Naive B cell (primary cell): ENCODE measurements around the gene AVPR2. TPM values are rescaled to one million over a fixed set of nuclear protein-coding genes. Genes with fewer than 3 reads are reported as not detected.
A peak's percentile ranks its signal among the peaks of the same experiment; 100 is the strongest.

Source experiments
- ATAC-seq, 2 donors: fragments of 150-1000 bp; cut with Tn5 transposase; 2 replicates each; pipeline ENCODE4 v1.10.0; 2021; ENCODE audit warnings: low read depth in 2 of 2, mild to moderate bottlenecking in 2 of 2, moderate library complexity in 2 of 2
- DNase-seq: peaks from one replicate; pipeline ENCODE4 v3.0.0; 2022
- H3K27ac Mint-ChIP-seq, 6 donors: one replicate each; pipeline ENCODE4 v1.8.0; 2020 to 2022; ENCODE audit warnings: mild to moderate bottlenecking in 6 of 6, mixed read lengths in 6 of 6, moderate library complexity in 5 of 6, inconsistent platforms in 2 of 6
- H3K27me3 Mint-ChIP-seq, 3 donors: one replicate each; pipeline ENCODE4 v1.8.0; 2021 to 2022; ENCODE audit warnings: mixed read lengths in 3 of 3, mild to moderate bottlenecking in 1 of 3
- H3K36me3 Mint-ChIP-seq, 2 donors: one replicate each; pipeline ENCODE4 v1.8.0; 2020 to 2022; ENCODE audit warnings: mixed read lengths in 2 of 2, inconsistent platforms in 1 of 2, mild to moderate bottlenecking in 1 of 2
- H3K4me1 Mint-ChIP-seq, 3 donors: one replicate each; pipeline ENCODE4 v1.8.0; 2020 to 2022; ENCODE audit warnings: mixed read lengths in 3 of 3, inconsistent platforms in 1 of 3, mild to moderate bottlenecking in 1 of 3, moderate library complexity in 1 of 3
- H3K4me3 Mint-ChIP-seq, 8 donors: one replicate each; pipeline ENCODE4 v1.8.0; 2020 to 2022; ENCODE audit warnings: mild to moderate bottlenecking in 8 of 8, mixed read lengths in 8 of 8, moderate library complexity in 8 of 8, inconsistent platforms in 2 of 8
- H3K9me3 Mint-ChIP-seq, 7 donors: one replicate each; pipeline ENCODE4 v1.8.0; 2020 to 2022; ENCODE audit warnings: mixed read lengths in 7 of 7, mild to moderate bottlenecking in 5 of 7, inconsistent platforms in 2 of 7, moderate library complexity in 1 of 7
- polyA plus RNA-seq, 6 donors: library from polyadenylated mRNA; unstranded; fragments of 300-500 nt; fragmentation: Illumina TruSeq; gene quantifications; one replicate each; pipeline ENCODE4 v1.2.3, GENCODE V29; 2021; ENCODE audit warnings: low read depth in 6 of 6

AVPR2 gene
- polyA plus RNA-seq, 6 donors from 2014 or later, result 0.25 TPM; not detected in 5

DNA sequence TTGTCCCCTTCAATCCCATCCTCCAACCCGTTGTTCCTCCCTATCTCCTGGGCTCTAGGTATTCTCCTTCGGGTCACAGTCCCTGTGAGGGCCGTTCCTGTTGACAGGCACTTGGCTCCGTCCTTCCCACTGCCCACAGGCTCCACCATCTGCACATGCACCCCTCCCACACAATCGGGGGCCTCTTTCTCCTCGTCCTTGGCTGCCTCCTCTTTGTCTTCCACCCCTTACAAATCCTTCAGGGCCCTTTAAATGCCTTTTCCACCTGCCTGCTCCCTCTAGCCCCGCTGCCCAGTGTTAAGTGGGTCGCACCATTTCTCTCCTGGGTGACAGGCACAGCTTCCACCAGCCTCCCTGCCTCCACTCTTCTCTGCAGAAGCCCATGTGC lies 2.7 kb upstream of the AVPR2 start:
- peaks cover 33 to 50% (median 48%) of the 10 kb centered on the region in 3 donors for H3K4me1 Mint-ChIP-seq
- no peaks in the 10 kb centered on the region for H3K27me3 Mint-ChIP-seq
- peak overlapping the region in 6 of 8 donors; percentile 34 to 84 (median 77) for H3K4me3 Mint-ChIP-seq
- peak overlapping the region in 5 of 6 donors; percentile 76 to 97 (median 87) for H3K27ac Mint-ChIP-seq
- H3K9me3 Mint-ChIP-seq, result peaks cover 0 to 2% (median 0%) of the 10 kb centered on the region in 7 donors
- ATAC-seq, result no peak
- no peaks in the 10 kb centered on the region for H3K36me3 Mint-ChIP-seq
- DNase-seq, result no peak

DNA sequence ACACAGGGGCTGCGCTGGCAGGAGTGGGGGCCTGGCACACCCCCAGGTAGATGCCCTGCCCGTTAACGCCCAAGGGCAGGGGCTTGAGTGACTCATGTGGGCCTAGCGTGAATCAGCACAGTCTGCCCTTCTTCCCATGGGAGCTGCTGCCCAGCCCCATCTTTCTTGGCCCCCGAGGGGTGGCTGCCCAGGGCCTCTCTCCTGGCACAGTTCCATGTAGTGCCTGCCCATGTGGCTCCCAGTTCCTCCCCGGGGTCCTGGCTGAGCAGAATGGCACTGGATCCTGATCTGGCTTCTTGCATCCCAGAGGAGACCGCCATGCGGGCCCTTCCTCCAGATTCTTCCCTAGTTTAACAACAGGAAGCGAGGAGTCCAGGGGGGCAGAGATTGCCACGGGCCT lies 2.1 kb upstream of the AVPR2 start:
- Mint-ChIP-seq H3K27me3 (no peaks in the 10 kb centered on the region), H3K27ac (peak overlapping the region in 1 of 6 donors; percentile 83), H3K9me3 (peaks cover 0 to 2% (median 0%) of the 10 kb centered on the region in 7 donors), H3K4me1 (peaks cover 33 to 50% (median 48%) of the 10 kb centered on the region in 3 donors), H3K4me3 (peak overlapping the region in 2 of 8 donors; percentile 12 to 45), H3K36me3 (no peaks in the 10 kb centered on the region)
- ATAC-seq (no peak), DNase-seq (no peak)

DNA sequence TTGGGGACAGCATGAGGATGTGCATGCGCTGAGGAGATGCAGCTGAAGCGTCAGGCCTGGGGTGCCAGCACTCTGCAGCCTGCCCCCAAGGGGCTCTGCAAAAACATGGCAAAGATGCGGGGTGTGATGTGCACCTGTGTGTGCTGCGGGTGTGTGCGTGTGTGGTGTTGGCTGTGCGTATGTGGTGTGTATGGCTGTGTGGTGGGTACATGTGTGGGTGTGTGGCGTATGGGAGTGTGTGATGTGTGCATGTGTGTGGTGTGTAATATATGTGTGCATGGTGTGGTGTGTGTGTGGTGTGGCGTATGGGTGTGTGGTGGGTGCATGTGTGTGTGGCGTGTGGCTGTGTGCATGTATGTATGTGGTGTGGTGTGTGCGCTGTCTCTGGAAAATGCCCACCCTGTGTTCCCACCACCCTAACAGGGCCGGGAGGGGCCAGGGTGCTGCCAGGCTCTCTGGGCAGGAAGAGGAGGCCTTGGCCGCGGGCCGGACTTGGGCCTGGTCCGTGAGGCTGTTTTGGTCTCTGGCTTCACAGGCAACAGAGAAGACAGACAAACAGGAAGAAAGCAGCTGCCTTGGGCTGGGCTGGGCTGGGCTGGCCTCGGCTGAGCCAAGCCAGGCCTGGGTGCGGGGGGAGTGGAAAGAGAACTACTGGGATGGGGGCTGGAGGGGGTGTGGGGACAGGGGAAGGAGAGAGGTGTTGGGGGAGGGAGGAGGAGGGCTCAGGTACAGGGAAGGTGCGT lies 1.1 kb upstream of the AVPR2 start:
- ATAC-seq (peak in 1 of 2 donors; percentile 2), DNase-seq (no peak)
- Mint-ChIP-seq H3K9me3 (no peaks in the 10 kb centered on the region), H3K27ac (peak overlapping the region in 5 of 6 donors; percentile 13 to 92 (median 89)), H3K4me1 (peaks cover 34 to 51% (median 50%) of the 10 kb centered on the region in 3 donors), H3K4me3 (peak overlapping the region in 7 of 8 donors; percentile 23 to 76 (median 65)), H3K36me3 (no peaks in the 10 kb centered on the region), H3K27me3 (no peaks in the 10 kb centered on the region)

DNA sequence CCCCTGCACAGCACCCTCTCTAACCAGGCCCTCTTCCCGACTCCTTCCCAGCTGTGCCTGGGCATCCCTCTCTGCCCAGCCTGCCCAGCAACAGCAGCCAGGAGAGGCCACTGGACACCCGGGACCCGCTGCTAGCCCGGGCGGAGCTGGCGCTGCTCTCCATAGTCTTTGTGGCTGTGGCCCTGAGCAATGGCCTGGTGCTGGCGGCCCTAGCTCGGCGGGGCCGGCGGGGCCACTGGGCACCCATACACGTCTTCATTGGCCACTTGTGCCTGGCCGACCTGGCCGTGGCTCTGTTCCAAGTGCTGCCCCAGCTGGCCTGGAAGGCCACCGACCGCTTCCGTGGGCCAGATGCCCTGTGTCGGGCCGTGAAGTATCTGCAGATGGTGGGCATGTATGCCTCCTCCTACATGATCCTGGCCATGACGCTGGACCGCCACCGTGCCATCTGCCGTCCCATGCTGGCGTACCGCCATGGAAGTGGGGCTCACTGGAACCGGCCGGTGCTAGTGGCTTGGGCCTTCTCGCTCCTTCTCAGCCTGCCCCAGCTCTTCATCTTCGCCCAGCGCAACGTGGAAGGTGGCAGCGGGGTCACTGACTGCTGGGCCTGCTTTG lies 1.1 kb downstream of the AVPR2 start:
- Mint-ChIP-seq H3K36me3 (no peaks in the 10 kb centered on the region), H3K27ac (peak overlapping the region in 5 of 6 donors; percentile 24 to 81 (median 70)), H3K4me1 (peaks cover 37 to 48% (median 41%) of the 10 kb centered on the region in 3 donors), H3K4me3 (peak overlapping the region in 2 of 8 donors; percentile 3 to 6), H3K9me3 (no peaks in the 10 kb centered on the region), H3K27me3 (no peaks in the 10 kb centered on the region)
- DNase-seq (no peak), ATAC-seq (no peak)

DNA sequence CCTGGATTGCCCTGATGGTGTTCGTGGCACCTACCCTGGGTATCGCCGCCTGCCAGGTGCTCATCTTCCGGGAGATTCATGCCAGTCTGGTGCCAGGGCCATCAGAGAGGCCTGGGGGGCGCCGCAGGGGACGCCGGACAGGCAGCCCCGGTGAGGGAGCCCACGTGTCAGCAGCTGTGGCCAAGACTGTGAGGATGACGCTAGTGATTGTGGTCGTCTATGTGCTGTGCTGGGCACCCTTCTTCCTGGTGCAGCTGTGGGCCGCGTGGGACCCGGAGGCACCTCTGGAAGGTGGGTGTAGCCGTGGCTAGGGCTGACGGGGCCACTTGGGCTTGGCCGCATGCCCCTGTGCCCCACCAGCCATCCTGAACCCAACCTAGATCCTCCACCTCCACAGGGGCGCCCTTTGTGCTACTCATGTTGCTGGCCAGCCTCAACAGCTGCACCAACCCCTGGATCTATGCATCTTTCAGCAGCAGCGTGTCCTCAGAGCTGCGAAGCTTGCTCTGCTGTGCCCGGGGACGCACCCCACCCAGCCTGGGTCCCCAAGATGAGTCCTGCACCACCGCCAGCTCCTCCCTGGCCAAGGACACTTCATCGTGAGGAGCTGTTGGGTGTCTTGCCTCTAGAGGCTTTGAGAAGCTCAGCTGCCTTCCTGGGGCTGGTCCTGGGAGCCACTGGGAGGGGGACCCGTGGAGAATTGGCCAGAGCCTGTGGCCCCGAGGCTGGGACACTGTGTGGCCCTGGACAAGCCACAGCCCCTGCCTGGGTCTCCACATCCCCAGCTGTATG lies 1.8 kb downstream of the AVPR2 start:
- Mint-ChIP-seq H3K9me3 (no peaks in the 10 kb centered on the region), H3K27me3 (no peaks in the 10 kb centered on the region), H3K36me3 (no peaks in the 10 kb centered on the region), H3K4me1 (peaks cover 29 to 41% (median 34%) of the 10 kb centered on the region in 3 donors), H3K27ac (peak overlapping the region in 3 of 6 donors; percentile 60 to 74 (median 70)), H3K4me3 (peak overlapping the region in 1 of 8 donors; percentile 6)
- no peak for DNase-seq
- no peak for ATAC-seq

DNA sequence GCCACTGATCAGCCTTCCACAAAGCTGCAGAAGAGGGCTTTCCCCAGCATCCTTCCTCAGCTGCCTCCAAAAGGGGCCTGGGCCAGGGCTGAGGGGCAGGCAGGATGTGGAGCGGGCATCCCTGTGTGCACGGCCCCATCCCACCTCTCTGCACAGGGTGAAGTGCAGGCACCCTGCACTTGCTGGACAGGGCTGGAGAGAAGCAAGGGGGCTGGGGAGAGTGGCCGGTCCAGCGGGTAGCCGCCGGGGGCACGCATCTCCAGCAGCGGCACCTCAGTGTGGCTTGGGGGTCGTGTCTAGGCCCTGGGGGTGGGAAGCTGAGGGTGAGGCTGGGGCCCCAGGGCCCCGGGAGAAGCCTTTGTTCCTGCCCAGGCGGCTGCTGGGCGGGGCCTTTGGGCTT lies 3.0 kb downstream of the AVPR2 start:
- H3K9me3 Mint-ChIP-seq, result no peaks in the 10 kb centered on the region
- DNase-seq (no peak), ATAC-seq (no peak)
- no peaks in the 10 kb centered on the region for H3K27me3 Mint-ChIP-seq
- peaks cover 23 to 31% (median 24%) of the 10 kb centered on the region in 3 donors for H3K4me1 Mint-ChIP-seq
- H3K4me3 Mint-ChIP-seq, result no peak overlapping the region
- H3K27ac Mint-ChIP-seq, result peak overlapping the region in 1 of 6 donors; percentile 63
- no peaks in the 10 kb centered on the region for H3K36me3 Mint-ChIP-seq

DNA sequence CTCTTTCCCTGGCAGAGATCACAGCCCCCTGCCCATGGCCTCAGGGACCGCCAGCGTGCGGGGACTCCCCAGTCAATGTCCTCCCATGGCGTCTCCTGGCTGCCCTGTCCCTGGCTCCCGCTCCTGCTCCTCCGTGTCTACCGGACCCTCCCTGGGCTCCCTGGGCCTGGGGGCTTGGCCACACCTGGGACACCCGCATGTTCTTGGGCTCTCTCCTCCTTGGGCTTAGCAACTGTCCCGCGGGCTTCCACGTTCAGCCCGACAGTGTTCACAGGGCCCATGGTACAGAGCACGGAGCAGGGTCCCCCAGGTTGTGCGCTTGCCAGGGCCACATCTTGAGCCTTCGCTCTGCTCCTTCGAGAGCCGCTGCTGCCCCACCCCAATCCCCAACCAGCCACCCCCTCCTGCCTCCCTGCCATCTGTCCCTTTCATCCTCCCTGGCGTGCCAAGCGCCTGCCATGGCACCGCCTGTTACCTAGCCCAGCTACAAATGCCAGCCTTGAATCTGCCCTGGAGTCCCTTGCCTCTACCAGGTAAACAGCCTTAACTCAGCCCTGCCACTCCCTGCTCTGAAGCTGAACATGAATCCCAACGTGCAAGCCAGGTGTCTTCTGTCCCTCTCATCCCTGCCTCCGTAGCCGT lies 3.9 kb downstream of the AVPR2 start:
- H3K36me3 Mint-ChIP-seq, result no peaks in the 10 kb centered on the region
- H3K27ac Mint-ChIP-seq, result peak overlapping the region in 2 of 6 donors; percentile 76 to 91
- H3K27me3 Mint-ChIP-seq, result no peaks in the 10 kb centered on the region
- H3K4me3 Mint-ChIP-seq, result no peak overlapping the region
- H3K9me3 Mint-ChIP-seq, result no peaks in the 10 kb centered on the region
- ATAC-seq (no peak), DNase-seq (no peak)
- peaks cover 14 to 22% (median 18%) of the 10 kb centered on the region in 3 donors for H3K4me1 Mint-ChIP-seq

DNA sequence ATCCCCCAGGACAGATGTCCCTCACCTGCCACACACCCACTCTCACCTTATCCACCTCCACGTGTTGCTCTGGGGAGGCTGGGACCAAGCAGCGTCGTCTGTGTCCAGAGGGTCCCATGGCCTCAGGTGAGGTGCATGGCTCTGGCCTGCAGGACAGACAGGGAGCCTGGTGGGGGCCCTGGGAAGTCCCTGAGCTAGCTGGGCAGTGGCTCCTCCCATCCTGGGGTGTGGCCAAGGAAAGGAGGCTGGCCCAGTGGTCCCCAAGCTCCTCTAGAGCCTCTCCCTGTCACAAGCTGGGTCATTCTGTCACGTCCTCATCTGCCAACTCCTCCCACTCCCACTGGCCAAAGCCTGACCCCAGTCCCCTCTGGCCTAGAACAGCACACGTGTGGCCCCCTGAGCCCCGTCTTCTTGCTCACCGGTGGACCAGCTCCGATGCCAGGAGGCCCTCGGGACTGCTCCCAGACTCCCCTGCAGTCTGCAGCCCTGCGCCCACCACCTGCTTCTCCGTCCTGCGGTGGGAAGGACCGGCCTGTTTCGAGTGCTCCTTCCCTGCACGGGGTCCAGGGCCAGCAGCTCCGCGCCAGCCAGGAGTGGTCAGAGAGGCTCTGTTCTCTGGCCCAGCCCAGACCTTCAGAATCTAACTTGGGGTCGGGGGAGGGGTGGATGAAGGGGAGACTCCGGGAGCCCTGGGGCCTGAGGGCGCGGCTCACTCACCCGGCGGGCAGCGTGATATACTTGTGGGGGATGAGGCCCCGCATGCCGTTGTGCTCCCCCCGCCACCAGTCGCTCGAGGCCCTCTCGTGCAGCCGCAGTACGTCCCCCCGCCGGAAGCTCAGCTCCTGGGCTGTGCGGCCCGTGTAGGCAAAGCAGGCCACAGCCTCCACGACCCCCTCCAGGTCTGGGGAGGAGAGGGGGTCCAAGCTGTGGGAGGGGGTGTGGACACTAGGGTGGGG lies 4.8 kb downstream of the AVPR2 start:
- no peaks in the 10 kb centered on the region for H3K36me3 Mint-ChIP-seq
- no peak for DNase-seq
- no peak overlapping the region for H3K4me3 Mint-ChIP-seq
- no peak for ATAC-seq
- no peaks in the 10 kb centered on the region for H3K9me3 Mint-ChIP-seq
- H3K27me3 Mint-ChIP-seq, result no peaks in the 10 kb centered on the region
- H3K27ac Mint-ChIP-seq, result peak overlapping the region in 2 of 6 donors; percentile 78 to 84
- H3K4me1 Mint-ChIP-seq, result peaks cover 6 to 14% (median 11%) of the 10 kb centered on the region in 3 donors

DNA sequence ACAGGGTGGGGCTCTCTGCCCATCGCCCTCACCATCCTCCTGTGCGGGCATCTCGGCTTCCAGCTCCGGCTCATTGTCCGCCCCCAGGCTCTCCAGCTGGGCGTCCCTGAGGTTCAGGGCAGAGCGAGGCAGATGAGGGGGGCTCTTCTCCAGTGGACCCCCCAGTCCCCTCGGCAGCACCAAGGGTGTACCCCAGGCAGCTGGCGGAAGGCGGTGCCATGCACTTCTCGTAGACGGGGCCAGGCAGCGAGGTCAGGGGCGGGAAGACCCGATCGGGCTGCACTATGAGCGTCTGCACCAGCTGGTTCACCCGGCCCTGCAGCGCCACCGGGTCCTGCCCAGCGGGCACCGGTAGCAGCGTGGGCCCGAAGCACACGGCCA lies 5.5 kb downstream of the AVPR2 start:
- no peaks in the 10 kb centered on the region for H3K27me3 Mint-ChIP-seq
- no peak overlapping the region for H3K4me3 Mint-ChIP-seq
- H3K36me3 Mint-ChIP-seq, result no peaks in the 10 kb centered on the region
- ATAC-seq (no peak), DNase-seq (no peak)
- H3K9me3 Mint-ChIP-seq, result no peaks in the 10 kb centered on the region
- peak overlapping the region in 1 of 6 donors; percentile 49 for H3K27ac Mint-ChIP-seq
- peaks cover 3 to 10% (median 7%) of the 10 kb centered on the region in 3 donors for H3K4me1 Mint-ChIP-seq

DNA sequence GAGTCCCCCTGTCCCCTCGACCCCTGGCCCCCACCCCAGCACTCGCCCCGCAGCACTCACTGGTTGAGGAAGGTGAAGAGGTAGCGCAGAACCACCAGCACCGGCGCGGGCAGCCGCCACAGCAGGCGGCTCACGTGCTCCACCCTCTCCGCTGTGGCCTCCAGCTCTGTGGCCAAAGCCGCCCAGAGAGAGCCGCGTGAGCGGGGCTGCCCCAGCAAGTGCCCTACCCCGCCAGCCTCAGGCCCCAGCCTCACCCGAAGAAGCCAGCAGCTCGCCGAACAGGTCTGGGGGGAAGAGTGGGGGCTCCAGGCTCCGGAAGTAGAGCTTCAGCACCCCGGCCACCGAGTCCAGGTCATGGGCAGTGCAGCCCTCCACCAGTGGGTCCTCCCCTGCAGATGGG lies 6.0 kb downstream of the AVPR2 start:
- no peak overlapping the region for H3K27ac Mint-ChIP-seq
- no peak for DNase-seq
- no peak for ATAC-seq
- H3K4me1 Mint-ChIP-seq, result peaks cover 3 to 9% (median 7%) of the 10 kb centered on the region in 3 donors
- no peaks in the 10 kb centered on the region for H3K9me3 Mint-ChIP-seq
- H3K4me3 Mint-ChIP-seq, result no peak overlapping the region
- no peaks in the 10 kb centered on the region for H3K27me3 Mint-ChIP-seq
- no peaks in the 10 kb centered on the region for H3K36me3 Mint-ChIP-seq

DNA sequence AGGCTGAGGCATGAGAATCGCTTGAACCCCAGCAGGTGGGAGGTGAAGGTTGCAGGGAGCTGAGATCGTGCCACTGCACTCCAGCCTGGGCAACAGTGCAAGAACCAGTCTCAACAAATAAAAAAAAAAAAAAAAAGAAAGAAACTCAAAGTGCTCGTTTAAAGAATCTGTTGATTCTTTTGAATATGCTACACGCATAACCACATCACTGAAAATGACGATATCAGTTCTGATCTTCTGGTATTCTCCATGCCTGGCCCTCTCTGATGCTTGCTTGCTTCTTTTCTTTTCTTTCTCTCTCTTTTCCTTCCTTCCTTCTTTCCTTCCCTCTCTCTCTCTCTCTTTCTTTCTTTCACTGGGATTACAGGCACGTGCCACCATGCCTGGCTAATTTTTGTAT lies 7.3 kb downstream of the AVPR2 start:
- peak overlapping the region in 1 of 6 donors; percentile 32 for H3K27ac Mint-ChIP-seq
- no peaks in the 10 kb centered on the region for H3K27me3 Mint-ChIP-seq
- DNase-seq (no peak), ATAC-seq (no peak)
- H3K36me3 Mint-ChIP-seq, result peaks cover 8 to 10% of the 10 kb centered on the region in 2 donors
- H3K9me3 Mint-ChIP-seq, result no peaks in the 10 kb centered on the region
- H3K4me1 Mint-ChIP-seq, result peaks cover 6 to 10% (median 9%) of the 10 kb centered on the region in 3 donors
- H3K4me3 Mint-ChIP-seq, result no peak overlapping the region

DNA sequence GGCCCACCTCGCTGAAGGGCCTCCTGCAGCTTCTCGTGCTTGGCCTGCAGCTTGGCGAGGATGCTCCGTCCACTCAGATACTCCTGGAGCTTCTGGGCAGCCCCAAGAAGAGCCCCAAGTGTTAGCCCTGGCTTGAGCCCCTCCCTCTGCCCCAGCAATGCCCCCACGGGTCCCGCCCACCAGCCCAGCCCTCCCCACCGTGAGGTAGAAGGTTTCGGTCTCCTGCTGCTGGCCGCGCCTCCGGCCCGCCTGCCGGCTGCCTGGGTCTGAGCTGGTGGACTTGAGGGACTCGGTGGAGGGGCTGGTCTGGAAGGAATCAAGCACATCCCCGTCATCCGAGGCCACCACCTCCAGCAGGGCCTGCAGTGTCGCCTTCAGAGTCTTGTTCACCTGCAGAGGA lies 8.7 kb downstream of the AVPR2 start:
- Mint-ChIP-seq H3K27me3 (no peaks in the 10 kb centered on the region), H3K4me3 (no peak overlapping the region), H3K4me1 (peaks cover 2 to 15% (median 9%) of the 10 kb centered on the region in 3 donors), H3K9me3 (no peaks in the 10 kb centered on the region), H3K36me3 (peaks cover 8 to 10% of the 10 kb centered on the region in 2 donors), H3K27ac (no peak overlapping the region)
- ATAC-seq, result no peak
- no peak for DNase-seq
